Neuron (in vitro differentiated cells): Measurements from ENCODE around the gene CSNK1G2.

Experiments
- H2AFZ ChIP-seq: one replicate; pipeline ENCODE4 v1.6.1; 2013; ENCODE audit warnings: low read depth, mild to moderate bottlenecking, inconsistent platforms, low read length, moderate library complexity
- H3K27me3 ChIP-seq: one replicate; pipeline ENCODE4 v1.6.1; 2013; ENCODE audit warnings: low read length; ENCODE audit not compliant: insufficient read depth
- H3K36me3 ChIP-seq: one replicate; pipeline ENCODE4 v1.6.1; 2013; ENCODE audit warnings: low read length; ENCODE audit not compliant: insufficient read depth
- H3K4me1 ChIP-seq: one replicate; pipeline ENCODE4 v1.6.1; 2013; ENCODE audit warnings: low read length; ENCODE audit not compliant: insufficient read depth
- H3K4me3 ChIP-seq: 2 replicates; pipeline ENCODE4 v1.5.1; 2013; ENCODE audit warnings: mild to moderate bottlenecking, low read length, moderate library complexity
- H3K9me3 ChIP-seq: one replicate; pipeline ENCODE4 v1.6.1; 2013; ENCODE audit warnings: low read length

Gene CSNK1G2

GRCh38 chr19:1969176-1970002, 28.4 kb downstream of the CSNK1G2 start:
- Histone ChIP-seq H3K36me3 (peaks cover 31% of the 10 kb centered on the region), H3K4me3 (no peak overlapping the region), H3K4me1 (no peaks in the 10 kb centered on the region), H2AFZ (no peak overlapping the region), H3K9me3 (peaks cover 2% of the 10 kb centered on the region), H3K27me3 (no peaks in the 10 kb centered on the region)

- Histone ChIP-seq H3K36me3 (peaks cover 38% of the 10 kb centered on the region), H3K9me3 (peaks cover 2% of the 10 kb centered on the region), H2AFZ (no peak overlapping the region), H3K4me1 (no peaks in the 10 kb centered on the region), H3K4me3 (no peak overlapping the region), H3K27me3 (no peaks in the 10 kb centered on the region)
Measured at GRCh38 chr19:1970003-1970805, 29.2 kb downstream of the CSNK1G2 start.

- H3K4me1 ChIP-seq: no peaks in the 10 kb centered on the region
Measured at GRCh38 chr19:1970806-1971502, 30.0 kb downstream of the CSNK1G2 start.

GRCh38 chr19:1974381-1975161, 33.6 kb downstream of the CSNK1G2 start:
- Histone ChIP-seq H3K27me3 (no peaks in the 10 kb centered on the region), H3K4me3 (no peak overlapping the region), H2AFZ (no peak overlapping the region), H3K9me3 (peaks cover 2% of the 10 kb centered on the region), H3K36me3 (peaks cover 48% of the 10 kb centered on the region), H3K4me1 (no peaks in the 10 kb centered on the region)

More at GRCh38 chr19:1970806-1971502, 30.0 kb downstream of the CSNK1G2 start:
- Histone ChIP-seq H3K9me3 (peaks cover 2% of the 10 kb centered on the region), H3K27me3 (no peaks in the 10 kb centered on the region), H3K4me3 (no peak overlapping the region), H2AFZ (no peak overlapping the region), H3K36me3 (peaks cover 41% of the 10 kb centered on the region)

GRCh38 chr19:1975162-1975480, 34.1 kb downstream of the CSNK1G2 start:
- Histone ChIP-seq H3K27me3 (no peaks in the 10 kb centered on the region), H3K36me3 (peaks cover 49% of the 10 kb centered on the region), H3K9me3 (peaks cover 2% of the 10 kb centered on the region), H3K4me1 (no peaks in the 10 kb centered on the region), H2AFZ (no peak overlapping the region), H3K4me3 (no peak overlapping the region)

- H2AFZ ChIP-seq: no peak overlapping the region
- H3K9me3 ChIP-seq: no peaks in the 10 kb centered on the region
- no peak overlapping the region for H3K4me3 ChIP-seq
- no peaks in the 10 kb centered on the region for H3K4me1 ChIP-seq
- no peaks in the 10 kb centered on the region for H3K27me3 ChIP-seq
- peaks cover 48% of the 10 kb centered on the region for H3K36me3 ChIP-seq
Measured at GRCh38 chr19:1977120-1977519, 36.1 kb downstream of the CSNK1G2 start.

- no peak overlapping the region for H3K4me3 ChIP-seq
- H3K4me1 ChIP-seq: no peaks in the 10 kb centered on the region
- no peaks in the 10 kb centered on the region for H3K27me3 ChIP-seq
- H3K36me3 ChIP-seq: peaks cover 55% of the 10 kb centered on the region
- H3K9me3 ChIP-seq: no peaks in the 10 kb centered on the region
- no peak overlapping the region for H2AFZ ChIP-seq
Measured at GRCh38 chr19:1978346-1978894, 37.4 kb downstream of the CSNK1G2 start.

- Histone ChIP-seq H3K27me3 (no peaks in the 10 kb centered on the region), H3K36me3 (peaks cover 57% of the 10 kb centered on the region), H2AFZ (no peak overlapping the region), H3K4me1 (no peaks in the 10 kb centered on the region), H3K9me3 (no peaks in the 10 kb centered on the region), H3K4me3 (no peak overlapping the region)
Measured at GRCh38 chr19:1979017-1979416, 38.0 kb downstream of the CSNK1G2 start.

GRCh38 chr19:1979642-1980041, 38.7 kb downstream of the CSNK1G2 start:
- Histone ChIP-seq H2AFZ (no peak overlapping the region), H3K4me1 (no peaks in the 10 kb centered on the region), H3K4me3 (no peak overlapping the region), H3K9me3 (no peaks in the 10 kb centered on the region), H3K36me3 (peaks cover 56% of the 10 kb centered on the region), H3K27me3 (no peaks in the 10 kb centered on the region)

- H3K9me3 ChIP-seq: no peaks in the 10 kb centered on the region
- no peak overlapping the region for H2AFZ ChIP-seq
- H3K36me3 ChIP-seq: peaks cover 55% of the 10 kb centered on the region
- no peaks in the 10 kb centered on the region for H3K27me3 ChIP-seq
- no peaks in the 10 kb centered on the region for H3K4me1 ChIP-seq
- H3K4me3 ChIP-seq: no peak overlapping the region
Measured at GRCh38 chr19:1980091-1980808, 39.3 kb downstream of the CSNK1G2 start.

- H3K9me3 ChIP-seq: no peaks in the 10 kb centered on the region
- no peaks in the 10 kb centered on the region for H3K27me3 ChIP-seq
- no peak overlapping the region for H3K4me3 ChIP-seq
- H3K4me1 ChIP-seq: no peaks in the 10 kb centered on the region
- H3K36me3 ChIP-seq: peaks cover 57% of the 10 kb centered on the region
- no peak overlapping the region for H2AFZ ChIP-seq
Measured at GRCh38 chr19:1980809-1981181, 39.8 kb downstream of the CSNK1G2 start.

- H3K9me3 ChIP-seq: no peaks in the 10 kb centered on the region
- H3K4me1 ChIP-seq: no peaks in the 10 kb centered on the region
- H3K4me3 ChIP-seq: no peak overlapping the region
- H2AFZ ChIP-seq: no peak overlapping the region
- H3K27me3 ChIP-seq: no peaks in the 10 kb centered on the region
- peaks cover 60% of the 10 kb centered on the region for H3K36me3 ChIP-seq
Measured at GRCh38 chr19:1981253-1981652, 40.3 kb downstream of the CSNK1G2 start.
